ENCODE measurements around the gene FBXW7. TPM values are rescaled to one million over a fixed set of nuclear protein-coding genes. Genes with fewer than 3 reads are reported as not detected.
A peak's percentile ranks its signal among the peaks of the same experiment; 100 is the strongest.

The FBXW7 gene, protein sequence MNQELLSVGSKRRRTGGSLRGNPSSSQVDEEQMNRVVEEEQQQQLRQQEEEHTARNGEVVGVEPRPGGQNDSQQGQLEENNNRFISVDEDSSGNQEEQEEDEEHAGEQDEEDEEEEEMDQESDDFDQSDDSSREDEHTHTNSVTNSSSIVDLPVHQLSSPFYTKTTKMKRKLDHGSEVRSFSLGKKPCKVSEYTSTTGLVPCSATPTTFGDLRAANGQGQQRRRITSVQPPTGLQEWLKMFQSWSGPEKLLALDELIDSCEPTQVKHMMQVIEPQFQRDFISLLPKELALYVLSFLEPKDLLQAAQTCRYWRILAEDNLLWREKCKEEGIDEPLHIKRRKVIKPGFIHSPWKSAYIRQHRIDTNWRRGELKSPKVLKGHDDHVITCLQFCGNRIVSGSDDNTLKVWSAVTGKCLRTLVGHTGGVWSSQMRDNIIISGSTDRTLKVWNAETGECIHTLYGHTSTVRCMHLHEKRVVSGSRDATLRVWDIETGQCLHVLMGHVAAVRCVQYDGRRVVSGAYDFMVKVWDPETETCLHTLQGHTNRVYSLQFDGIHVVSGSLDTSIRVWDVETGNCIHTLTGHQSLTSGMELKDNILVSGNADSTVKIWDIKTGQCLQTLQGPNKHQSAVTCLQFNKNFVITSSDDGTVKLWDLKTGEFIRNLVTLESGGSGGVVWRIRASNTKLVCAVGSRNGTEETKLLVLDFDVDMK
- total RNA-seq, result 68.7 and 87.3 TPM in 2 replicates
- 14.5 and 16.3 TPM in 2 replicates for polyA plus RNA-seq
- 11.8 and 13.9 TPM in 2 replicates for polyA plus RNA-seq (2012)
- 0.44 and 1.4 TPM in 2 replicates for polyA minus RNA-seq (ENCODE audit: low replicate concordance)

DNA sequence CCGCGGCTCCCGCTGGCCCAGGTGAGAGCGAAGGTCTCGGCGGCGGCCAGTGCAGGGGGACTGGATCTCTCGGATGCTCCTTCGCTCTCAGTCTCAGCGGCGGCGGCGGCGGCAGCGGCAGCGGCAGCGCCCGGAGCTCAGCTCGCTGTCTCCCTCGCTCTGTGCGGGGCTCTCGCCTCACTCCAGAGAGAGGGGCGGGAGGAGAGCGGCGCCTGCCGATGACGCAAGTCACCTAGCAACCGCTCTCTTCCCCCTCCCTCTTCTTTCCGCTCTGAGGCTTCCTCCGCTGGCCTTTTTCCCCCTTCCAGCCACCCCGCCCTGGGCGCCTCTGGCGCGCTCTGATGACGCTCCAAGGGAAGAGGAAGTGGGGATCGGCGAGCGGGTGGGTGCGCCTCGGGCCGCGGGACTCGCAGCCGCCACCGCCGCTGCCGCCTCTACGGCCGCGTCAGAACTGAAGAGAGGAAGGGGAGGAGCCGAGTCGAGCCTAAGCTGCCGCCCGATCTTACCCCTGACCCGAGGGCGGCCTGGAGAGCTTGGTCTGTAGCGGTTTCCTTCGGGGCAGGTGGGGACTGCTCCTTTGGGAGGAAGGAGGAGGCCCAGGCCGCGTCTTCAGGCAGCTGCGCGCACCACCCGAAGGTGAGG is at the start of gene FBXW7:
TSS of gene FBXW7 (minus strand) at position 190 of the 642 bp plus-strand sequence. CDS start 124,289 bp downstream, outside the sequence.
- Histone ChIP-seq H4K20me1 (ENCODE audit: control insufficient read depth, extremely low read depth, insufficient read depth, low read length) (no peaks in the 10 kb centered on the region), H2AFZ (ENCODE audit: low read length) (peak within 1 kb of the TSS; percentile 88), H3K27ac (ENCODE audit: insufficient read depth, low read length) (peak within 1 kb of the TSS; percentile 97), H3K4me2 (ENCODE audit: extremely low read depth, insufficient read depth, low read length) (peak within 1 kb of the TSS; percentile 83), H3K79me2 (ENCODE audit: control insufficient read depth, insufficient read depth, low read length) (peaks cover 68% of the 10 kb centered on the region), H3K9me3 (ENCODE audit: control insufficient read depth, insufficient read depth, low read depth, low read length) (no peaks in the 10 kb centered on the region), H3K4me3 (replicated peaks in 1 of 4; ENCODE audit: control extremely low read depth in 1 of 4, insufficient read depth in 1 of 4, low read depth in 3 of 4, low read length in 4 of 4) (peak within 1 kb of the TSS; percentile 85 to 99 (median 91)), H3K36me3 (ENCODE audit: control insufficient read depth, insufficient read depth, low read length) (no peaks in the 10 kb centered on the region), H3K9ac (ENCODE audit: insufficient read depth, low read length) (peak within 1 kb of the TSS; percentile 88), H3K27me3 (ENCODE audit: control insufficient read depth, insufficient read depth, low read length) (no peaks in the 10 kb centered on the region), H3K4me1 (ENCODE audit: control insufficient read depth, extremely low read depth, insufficient read depth, low read length) (peaks cover 3% of the 10 kb centered on the region)
- peak; percentile 98 to 99 for DNase-seq (ENCODE audit: low read depth in 2 of 2)
- TF ChIP-seq, protein P1, sequence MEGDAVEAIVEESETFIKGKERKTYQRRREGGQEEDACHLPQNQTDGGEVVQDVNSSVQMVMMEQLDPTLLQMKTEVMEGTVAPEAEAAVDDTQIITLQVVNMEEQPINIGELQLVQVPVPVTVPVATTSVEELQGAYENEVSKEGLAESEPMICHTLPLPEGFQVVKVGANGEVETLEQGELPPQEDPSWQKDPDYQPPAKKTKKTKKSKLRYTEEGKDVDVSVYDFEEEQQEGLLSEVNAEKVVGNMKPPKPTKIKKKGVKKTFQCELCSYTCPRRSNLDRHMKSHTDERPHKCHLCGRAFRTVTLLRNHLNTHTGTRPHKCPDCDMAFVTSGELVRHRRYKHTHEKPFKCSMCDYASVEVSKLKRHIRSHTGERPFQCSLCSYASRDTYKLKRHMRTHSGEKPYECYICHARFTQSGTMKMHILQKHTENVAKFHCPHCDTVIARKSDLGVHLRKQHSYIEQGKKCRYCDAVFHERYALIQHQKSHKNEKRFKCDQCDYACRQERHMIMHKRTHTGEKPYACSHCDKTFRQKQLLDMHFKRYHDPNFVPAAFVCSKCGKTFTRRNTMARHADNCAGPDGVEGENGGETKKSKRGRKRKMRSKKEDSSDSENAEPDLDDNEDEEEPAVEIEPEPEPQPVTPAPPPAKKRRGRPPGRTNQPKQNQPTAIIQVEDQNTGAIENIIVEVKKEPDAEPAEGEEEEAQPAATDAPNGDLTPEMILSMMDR (conservative IDR thresholded peaks at IDR 0.05 in 1 of 2, IDR thresholded peaks at IDR 0.05 in 1 of 2; ENCODE audit: low read depth in 1 of 2, low read length in 2 of 2), result no peak
- TF ChIP-seq EZH2 (IDR thresholded peaks at IDR 0.05; ENCODE audit: low read length, missing control alignments), result no peak

DNA sequence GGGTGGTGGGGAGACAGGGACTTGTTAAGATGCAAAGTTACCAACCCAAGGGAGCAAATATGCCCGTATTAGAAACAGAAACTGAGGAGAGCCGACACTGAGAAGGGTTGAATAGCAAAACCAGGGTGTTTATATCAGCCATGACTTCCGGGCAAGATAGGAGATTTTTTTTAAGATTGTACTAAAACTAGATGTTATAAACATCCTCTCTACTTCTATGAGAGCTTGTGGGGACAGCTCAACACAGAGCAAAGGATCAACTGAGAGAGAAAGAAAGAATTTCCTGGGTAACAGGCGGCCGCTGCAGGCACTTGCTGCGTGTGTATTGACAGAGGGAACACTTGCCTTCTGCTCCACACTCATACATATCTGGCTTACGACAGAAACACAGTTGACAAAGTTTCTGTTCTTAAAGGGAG is 49.1 kb upstream of the FBXW7 start:
- peak overlapping the region; percentile 18 for H2AFZ ChIP-seq (ENCODE audit: low read length)
- no peaks in the 10 kb centered on the region for H3K4me1 ChIP-seq (ENCODE audit: control insufficient read depth, extremely low read depth, insufficient read depth, low read length)
- H4K20me1 ChIP-seq (ENCODE audit: control insufficient read depth, extremely low read depth, insufficient read depth, low read length), result no peaks in the 10 kb centered on the region
- DNase-seq (ENCODE audit: low read depth in 2 of 2), result peak in 1 of 2 donors; percentile 26
- H3K4me3 ChIP-seq (replicated peaks in 1 of 4; ENCODE audit: control extremely low read depth in 1 of 4, insufficient read depth in 1 of 4, low read depth in 3 of 4, low read length in 4 of 4), result peak overlapping the region in 2 of 4 experiments; percentile 24 to 29
- H3K9me3 ChIP-seq (ENCODE audit: control insufficient read depth, insufficient read depth, low read depth, low read length), result no peaks in the 10 kb centered on the region
- no peak overlapping the region for H3K27ac ChIP-seq (ENCODE audit: insufficient read depth, low read length)
- no peak overlapping the region for H3K9ac ChIP-seq (ENCODE audit: insufficient read depth, low read length)
- no peaks in the 10 kb centered on the region for H3K79me2 ChIP-seq (ENCODE audit: control insufficient read depth, insufficient read depth, low read length)
- TF ChIP-seq, protein P1 (conservative IDR thresholded peaks at IDR 0.05 in 1 of 2, IDR thresholded peaks at IDR 0.05 in 1 of 2; ENCODE audit: low read depth in 1 of 2, low read length in 2 of 2), result no peak
- no peak for TF ChIP-seq EZH2 (IDR thresholded peaks at IDR 0.05; ENCODE audit: low read length, missing control alignments)
- no peaks in the 10 kb centered on the region for H3K36me3 ChIP-seq (ENCODE audit: control insufficient read depth, insufficient read depth, low read length)
- H3K4me2 ChIP-seq (ENCODE audit: extremely low read depth, insufficient read depth, low read length), result peak overlapping the region; percentile 55
- no peaks in the 10 kb centered on the region for H3K27me3 ChIP-seq (ENCODE audit: control insufficient read depth, insufficient read depth, low read length)
